ENCODE measurements around the gene CHST4. TPM values are rescaled to one million over a fixed set of nuclear protein-coding genes. Genes with fewer than 3 reads are reported as not detected.
A peak's percentile ranks its signal among the peaks of the same experiment; 100 is the strongest.

Gene CHST4
- total RNA-seq, 1 experiment from 2014 or later, result 5.9 TPM

DNA sequence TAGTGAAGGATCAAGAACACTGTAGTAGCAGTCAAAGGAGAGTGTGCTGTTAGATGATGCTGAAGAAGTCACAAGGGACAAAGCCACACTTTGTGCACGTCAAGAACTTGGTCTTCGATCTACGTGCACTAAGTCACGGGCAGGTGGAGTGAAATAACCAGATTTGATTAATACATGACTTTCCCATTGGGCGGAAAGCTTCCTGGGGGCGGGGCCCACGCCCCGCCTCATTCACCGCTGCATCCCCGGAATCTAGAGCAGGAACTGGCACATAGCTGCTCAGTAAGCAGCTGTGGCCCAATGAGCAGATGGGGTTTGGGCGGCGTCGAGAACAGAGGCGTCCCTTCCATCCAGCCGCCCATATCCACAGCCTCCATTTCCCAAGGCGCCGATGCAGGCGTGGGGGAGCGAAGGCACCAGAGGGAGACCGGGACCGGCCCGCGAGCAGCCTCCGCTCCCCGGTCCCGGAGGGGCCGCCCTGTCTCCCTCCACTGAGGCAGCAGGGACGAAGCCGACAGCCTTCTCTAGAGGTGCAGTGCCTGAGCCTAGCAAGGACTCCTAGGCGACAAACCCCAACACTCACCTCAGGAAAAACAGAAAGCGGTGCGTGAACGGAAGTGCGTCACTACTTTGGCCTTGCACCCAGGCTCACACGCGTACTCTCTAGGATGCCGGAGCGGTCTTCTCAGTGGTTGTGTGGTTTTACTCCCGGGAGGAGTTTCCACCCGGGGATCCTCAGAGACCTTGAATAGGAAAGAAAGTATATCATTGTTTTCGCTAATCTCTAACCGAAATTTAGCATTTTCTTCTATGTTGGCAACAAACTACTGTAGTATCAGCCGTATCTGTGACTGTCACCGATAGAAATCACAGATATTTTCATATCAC, 42.0 kb upstream of the CHST4 start:
- Mint-ChIP-seq H3K27me3 (ENCODE audit: low read depth) (peaks cover 10% of the 10 kb centered on the region), H3K9me3 (no peaks in the 10 kb centered on the region), H3K27ac (peak overlapping the region; percentile 66 to 85 (median 78); a peak in 6 of 7 replicates), H3K4me3 (peak overlapping the region; percentile 74 to 87), H3K4me1 (peaks cover 11 to 12% of the 10 kb centered on the region in 2 experiments), H3K36me3 (ENCODE audit: insufficient read depth in 1 of 3, low read depth in 3 of 3) (no peaks in the 10 kb centered on the region)
- no CpG with 5 or more reads among the region's 44 CpGs for WGBS (ENCODE audit: extremely low coverage, insufficient read length, low lambda C conversion rate)
- Histone ChIP-seq H3K4ac (ENCODE audit: low read depth, low read length) (no peak overlapping the region), H3K27me3 (ENCODE audit: insufficient read depth, low read length) (no peaks in the 10 kb centered on the region; the same call in 1 of the 2 replicates), H2BK15ac (ENCODE audit: low read depth, low read length) (no peak overlapping the region), H3K14ac (ENCODE audit: insufficient read depth, low read length) (peak overlapping the region; percentile 88), H2AK5ac (ENCODE audit: insufficient read length, low read length) (no peak overlapping the region), H3K18ac (ENCODE audit: insufficient read length, low read depth, low read length) (peak overlapping the region; percentile 86), H3K4me2 (ENCODE audit: insufficient read depth, insufficient read length, low read length) (peak overlapping the region; percentile 86), H3K9ac (ENCODE audit: extremely low read depth, insufficient read length, low read length) (peak overlapping the region; percentile 68), H4K8ac (replicated peaks; ENCODE audit: insufficient read length, low read depth, low read length) (no peak overlapping the region), H2BK12ac (ENCODE audit: insufficient read length, low read depth, low read length) (no peak overlapping the region), H2AFZ (ENCODE audit: low read length) (peak overlapping the region; percentile 7), H3K23me2 (ENCODE audit: insufficient read length, low read depth, low read length, poor library complexity, severe bottlenecking) (no peaks in the 10 kb centered on the region), H4K5ac (ENCODE audit: insufficient read length, low read depth, low read length) (no peak overlapping the region), H2BK20ac (ENCODE audit: low read depth, low read length, poor library complexity, severe bottlenecking) (no peak overlapping the region), H3T11ph (ENCODE audit: low read length) (no peak overlapping the region), H2BK5ac (ENCODE audit: insufficient read length, low read length) (no peak overlapping the region), H3K79me2 (ENCODE audit: insufficient read depth, low read length) (no peaks in the 10 kb centered on the region), H3K79me1 (ENCODE audit: insufficient read depth, low read depth, low read length, poor library complexity, severe bottlenecking) (no peaks in the 10 kb centered on the region), H3K23ac (ENCODE audit: insufficient read length, low read depth, low read length) (no peak overlapping the region), H3K4me1 (ENCODE audit: insufficient read depth, low read length) (no peaks in the 10 kb centered on the region), H2BK120ac (ENCODE audit: low read depth, low read length, poor library complexity, severe bottlenecking) (no peak overlapping the region), H3K9me3 (ENCODE audit: control insufficient read depth, low read depth, low read length) (no peaks in the 10 kb centered on the region), H3K27ac (ENCODE audit: insufficient read length, low read depth, low read length) (peak overlapping the region; percentile 34), H3K56ac (ENCODE audit: insufficient read length, low read depth, low read length) (no peak overlapping the region), H4K20me1 (ENCODE audit: control insufficient read depth, insufficient read depth, insufficient read length) (no peaks in the 10 kb centered on the region), H4K91ac (ENCODE audit: insufficient read length, low read depth, low read length) (no peak overlapping the region)
- DNase-seq, result peak; percentile 84
- TF ChIP-seq, protein P1, sequence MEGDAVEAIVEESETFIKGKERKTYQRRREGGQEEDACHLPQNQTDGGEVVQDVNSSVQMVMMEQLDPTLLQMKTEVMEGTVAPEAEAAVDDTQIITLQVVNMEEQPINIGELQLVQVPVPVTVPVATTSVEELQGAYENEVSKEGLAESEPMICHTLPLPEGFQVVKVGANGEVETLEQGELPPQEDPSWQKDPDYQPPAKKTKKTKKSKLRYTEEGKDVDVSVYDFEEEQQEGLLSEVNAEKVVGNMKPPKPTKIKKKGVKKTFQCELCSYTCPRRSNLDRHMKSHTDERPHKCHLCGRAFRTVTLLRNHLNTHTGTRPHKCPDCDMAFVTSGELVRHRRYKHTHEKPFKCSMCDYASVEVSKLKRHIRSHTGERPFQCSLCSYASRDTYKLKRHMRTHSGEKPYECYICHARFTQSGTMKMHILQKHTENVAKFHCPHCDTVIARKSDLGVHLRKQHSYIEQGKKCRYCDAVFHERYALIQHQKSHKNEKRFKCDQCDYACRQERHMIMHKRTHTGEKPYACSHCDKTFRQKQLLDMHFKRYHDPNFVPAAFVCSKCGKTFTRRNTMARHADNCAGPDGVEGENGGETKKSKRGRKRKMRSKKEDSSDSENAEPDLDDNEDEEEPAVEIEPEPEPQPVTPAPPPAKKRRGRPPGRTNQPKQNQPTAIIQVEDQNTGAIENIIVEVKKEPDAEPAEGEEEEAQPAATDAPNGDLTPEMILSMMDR (conservative IDR thresholded peaks at IDR 0.05), result no peak
